Upper lobe of left lung (tissue), 6 donors: ENCODE data around the gene IDNK. TPM values are rescaled to one million over a fixed set of nuclear protein-coding genes. Genes with fewer than 3 reads are reported as not detected.

Source experiments
- ATAC-seq, 2 donors: fragments of 200-7000 bp; cut with Tn5 transposase; one replicate each; pipeline ENCODE4 v1.9.1; 2022; ENCODE audit warnings: mild to moderate bottlenecking in 2 of 2, moderate library complexity in 2 of 2; ENCODE audit not compliant: low FRiP score in 2 of 2
- DNase-seq, 2 donors: peaks; one replicate each; pipeline ENCODE4 v3.0.0-alpha.2; 2019 to 2020
- H3K27ac ChIP-seq, 4 donors: fragments of 200-600 bp; sonication (generic); one replicate each; pipeline ENCODE4 v1.5.1; 2016 to 2019
- H3K27me3 ChIP-seq, 4 donors: fragments of 200-600 bp; sonication (generic); one replicate each; pipeline ENCODE4 v1.5.1; 2017 to 2019
- H3K36me3 ChIP-seq, 4 donors: fragments of 200-600 bp; sonication (generic); one replicate each; pipeline ENCODE4 v1.5.1; 2016 to 2019
- H3K4me1 ChIP-seq, 4 donors: fragments of 200-600 bp; sonication (generic); one replicate each; pipeline ENCODE4 v1.5.1; 2018 to 2019
- H3K4me3 ChIP-seq, 4 donors: fragments of 200-600 bp; sonication (generic); one replicate each; pipeline ENCODE4 v1.5.1; 2017 to 2019; ENCODE audit warnings: mild to moderate bottlenecking in 2 of 4, moderate library complexity in 1 of 4
- H3K9me3 ChIP-seq, 4 donors: fragments of 200-600 bp; sonication (generic); one replicate each; pipeline ENCODE4 v1.5.1; 2018 to 2019
- CTCF ChIP-seq, 6 experiments: fragments of 450-650 bp in 4 of 6; fragments of 200-600 bp in 2 of 6; sonication (generic) in 2 of 6; IDR thresholded peaks; one replicate each; pipeline ENCODE4 v1.5.1; 2016 to 2019; ENCODE audit warnings: antibody characterized with exemption in 6 of 6
- EP300 ChIP-seq, 4 donors: sonication (generic); formaldehyde crosslinking; IDR thresholded peaks; one replicate each; pipeline ENCODE4 v1.5.1; 2017; ENCODE audit warnings: antibody characterized with exemption in 4 of 4, control low read depth in 2 of 4
- POLR2A ChIP-seq, 4 donors: fragments of 450-650 bp; IDR thresholded peaks; one replicate each; pipeline ENCODE4 v1.5.1; 2016 to 2017; ENCODE audit warnings: antibody characterized with exemption in 4 of 4, mild to moderate bottlenecking in 2 of 4
- POLR2AphosphoS5 ChIP-seq, 2 donors: sonication (generic); formaldehyde crosslinking; IDR thresholded peaks; one replicate each; pipeline ENCODE4 v1.5.1; 2017; ENCODE audit warnings: antibody characterized with exemption in 2 of 2
- WGBS, 2 donors: methylation state at CpG; one replicate each; pipeline ENCODE4 v1.1.5; 2017 to 2018; 5-methylcytosine and 5-hydroxymethylcytosine counted together
- total RNA-seq, 6 donors: library from RNA; depleted of rRNA in 4 of 6; stranded (reverse); fragments of >200 nt in 4 of 6; gene quantifications; one replicate each; pipeline versions ENCODE4 v1.1.0 to v1.2.1, GENCODE V29; 2016 to 2021
- donor health status: DM: no; HTN: no; CAD: no; lungs with moderate emphysema.
- donor health status: DM: no; HTN: yes; CAD: no; lungs with severe emphysema.

Gene IDNK
- total RNA-seq, 6 donors from 2014 or later: 2.3 to 13.7 (median 5.1) TPM

DNA sequence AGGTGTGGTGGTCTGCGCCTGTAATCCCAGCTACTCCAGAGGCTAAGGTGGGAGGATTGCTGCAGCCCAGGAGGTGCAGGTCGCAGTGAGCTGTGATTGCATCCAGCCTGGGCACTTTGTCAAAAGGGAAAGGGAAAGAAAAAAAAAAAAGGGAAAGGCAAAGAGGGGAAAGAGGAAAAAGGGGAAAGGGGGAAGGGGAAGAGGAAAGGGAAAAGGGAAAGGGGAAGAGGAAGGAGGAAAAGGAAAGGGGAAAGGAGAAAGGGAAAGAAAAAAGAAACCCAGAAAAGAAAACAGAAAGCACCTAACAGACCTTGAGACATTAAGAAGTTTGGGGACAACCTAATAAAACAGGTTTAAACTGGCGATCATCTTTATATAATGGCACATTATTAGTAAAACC, 40.0 kb downstream of the IDNK start:
- TF ChIP-seq POLR2AphosphoS5 (IDR thresholded peaks at IDR 0.05): no peak
- WGBS, 2 donors: 96 to 98% methylated on average over 3 of the region's 3 CpGs

GRCh38 chr9:83665580-83666200, 42.7 kb downstream of the IDNK start:
- Histone ChIP-seq H3K36me3 (peaks cover 22 to 60% (median 30%) of the 10 kb centered on the region in 4 donors), H3K9me3 (no peaks in the 10 kb centered on the region), H3K27ac (peak overlapping the region; percentile 13 to 70 (median 24)), H3K4me1 (peaks cover 0 to 4% (median 4%) of the 10 kb centered on the region in 4 donors), H3K4me3 (no peak overlapping the region), H3K27me3 (no peaks in the 10 kb centered on the region)
- TF ChIP-seq POLR2A (IDR thresholded peaks at IDR 0.05) (no peak), CTCF (IDR thresholded peaks at IDR 0.05) (no peak), POLR2AphosphoS5 (IDR thresholded peaks at IDR 0.05) (no peak), EP300 (IDR thresholded peaks at IDR 0.05) (no peak)
- WGBS, 2 donors: 45 to 46% methylated on average over 5 of the region's 5 CpGs
- DNase-seq: no peak
- ATAC-seq: no peak

More for the DNA sequence above, 40.0 kb downstream of the IDNK start:
- ATAC-seq: no peak
- Histone ChIP-seq H3K27ac (no peak overlapping the region), H3K9me3 (no peaks in the 10 kb centered on the region), H3K4me1 (peaks cover 0 to 4% (median 4%) of the 10 kb centered on the region in 4 donors), H3K4me3 (no peak overlapping the region), H3K36me3 (peaks cover 26 to 67% (median 41%) of the 10 kb centered on the region in 4 donors), H3K27me3 (no peaks in the 10 kb centered on the region)
- DNase-seq: no peak

GRCh38 chr9:83669067-83669466, 46.1 kb downstream of the IDNK start:
- ATAC-seq (no peak), DNase-seq (no peak)
- WGBS, 2 donors: 91 to 95% methylated on average over 1 of the region's 1 CpG
- peaks cover 0 to 4% (median 4%) of the 10 kb centered on the region in 4 donors for H3K4me1 ChIP-seq
- no peaks in the 10 kb centered on the region for H3K9me3 ChIP-seq
- H3K4me3 ChIP-seq: no peak overlapping the region
- H3K27ac ChIP-seq: no peak overlapping the region
- TF ChIP-seq CTCF (IDR thresholded peaks at IDR 0.05): no peak
- no peak for TF ChIP-seq EP300 (IDR thresholded peaks at IDR 0.05)
- TF ChIP-seq POLR2AphosphoS5 (IDR thresholded peaks at IDR 0.05): no peak
- no peak for TF ChIP-seq POLR2A (IDR thresholded peaks at IDR 0.05)
- H3K27me3 ChIP-seq: no peaks in the 10 kb centered on the region
- H3K36me3 ChIP-seq: peaks cover 2 to 55% (median 8%) of the 10 kb centered on the region in 4 donors

DNA sequence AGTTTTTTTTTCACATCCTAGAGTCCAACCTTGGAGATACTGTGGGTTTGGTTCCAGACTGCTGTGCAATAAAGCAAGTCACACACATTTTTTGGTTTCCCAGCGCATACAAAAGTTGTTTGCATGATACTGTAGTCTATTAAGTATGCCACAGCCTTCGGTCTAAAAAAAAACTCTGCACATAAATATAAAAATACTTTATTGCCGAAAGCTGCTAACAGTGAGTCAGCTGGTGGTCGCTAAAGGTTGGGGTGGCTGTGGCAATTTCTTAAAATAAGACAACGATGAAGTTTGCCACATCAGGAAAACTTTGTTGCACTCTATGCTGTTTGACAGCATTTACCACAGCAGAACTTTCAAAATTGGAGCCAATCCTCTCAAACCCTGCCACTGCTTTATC, 47.4 kb downstream of the IDNK start:
- 93 to 94% methylated on average over 5 of the region's 5 CpGs for WGBS, 2 donors
- Histone ChIP-seq H3K36me3 (peaks cover 0 to 56% (median 5%) of the 10 kb centered on the region in 4 donors), H3K4me3 (no peak overlapping the region), H3K27ac (no peak overlapping the region), H3K9me3 (no peaks in the 10 kb centered on the region), H3K27me3 (no peaks in the 10 kb centered on the region), H3K4me1 (peaks cover 0 to 4% (median 4%) of the 10 kb centered on the region in 4 donors)
- ATAC-seq (no peak), DNase-seq (no peak)
- no peak for TF ChIP-seq CTCF (IDR thresholded peaks at IDR 0.05)
- no peak for TF ChIP-seq POLR2A (IDR thresholded peaks at IDR 0.05)
- TF ChIP-seq EP300 (IDR thresholded peaks at IDR 0.05): no peak
- no peak for TF ChIP-seq POLR2AphosphoS5 (IDR thresholded peaks at IDR 0.05)

GRCh38 chr9:83671451-83671850, 48.5 kb downstream of the IDNK start:
- Histone ChIP-seq H3K27ac (no peak overlapping the region), H3K27me3 (no peaks in the 10 kb centered on the region), H3K9me3 (no peaks in the 10 kb centered on the region), H3K4me3 (no peak overlapping the region), H3K4me1 (no peaks in the 10 kb centered on the region), H3K36me3 (peaks cover 3 to 67% (median 8%) of the 10 kb centered on the region in 4 donors)
- ATAC-seq (no peak), DNase-seq (no peak)
- 38 to 39% methylated on average over 1 of the region's 1 CpG for WGBS, 2 donors
- no peak for TF ChIP-seq CTCF (IDR thresholded peaks at IDR 0.05)
- TF ChIP-seq POLR2AphosphoS5 (IDR thresholded peaks at IDR 0.05): no peak
- TF ChIP-seq EP300 (IDR thresholded peaks at IDR 0.05): no peak
- TF ChIP-seq POLR2A (IDR thresholded peaks at IDR 0.05): no peak
